ENCODE data around the gene KRT7. TPM values are rescaled to one million over a fixed set of nuclear protein-coding genes. Genes with fewer than 3 reads are reported as not detected.

Gene KRT7
- total and polyA plus RNA-seq, 4 donors = 0.37 to 9.9 (median 7.0) TPM

DNA sequence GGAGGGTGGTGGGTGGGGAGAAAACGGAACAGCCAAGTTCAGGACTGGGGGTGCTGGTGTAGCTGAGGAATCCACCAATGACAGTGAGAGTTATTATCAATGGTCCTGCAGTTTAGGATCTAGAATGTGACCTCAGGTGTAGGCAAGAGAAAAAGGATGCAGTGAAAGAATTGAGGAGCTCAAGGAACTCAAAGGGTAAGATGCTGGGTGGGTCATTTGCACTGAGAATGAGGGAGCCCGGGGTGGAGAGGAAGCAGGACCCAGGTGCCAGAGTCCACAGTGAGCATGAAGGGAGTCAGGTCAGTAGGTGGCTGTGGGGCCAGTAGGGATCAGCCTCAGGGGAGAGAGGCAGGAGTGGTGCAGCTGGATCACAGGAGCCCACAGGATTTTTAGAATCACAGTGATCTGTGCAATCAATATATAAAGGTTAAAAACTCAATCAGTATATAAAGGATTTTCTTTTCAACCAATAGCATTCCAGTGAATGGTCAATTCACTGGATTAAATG is 3.2 kb upstream of the KRT7 start:
- Histone ChIP-seq H3K9me3 (ENCODE audit: control insufficient read depth in 4 of 4, low read length in 3 of 4) (no peaks in the 10 kb centered on the region), H3K4me3 (ENCODE audit: low read depth in 1 of 3, low read length in 3 of 3) (no peak overlapping the region), H3K9ac (ENCODE audit: low read depth in 1 of 2, low read length in 2 of 2) (no peak overlapping the region), H3K36me3 (ENCODE audit: control insufficient read depth in 4 of 4, insufficient read depth in 3 of 4, low read depth in 1 of 4, low read length in 3 of 4) (no peaks in the 10 kb centered on the region), H3K27me3 (ENCODE audit: control insufficient read depth in 4 of 4, insufficient read depth in 4 of 4, low read length in 3 of 4) (peaks cover 0 to 14% (median 5%) of the 10 kb centered on the region in 4 donors), H3K4me1 (ENCODE audit: control insufficient read depth in 4 of 4, insufficient read depth in 4 of 4, low read length in 3 of 4) (peaks cover 0 to 4% (median 0%) of the 10 kb centered on the region in 4 donors), H3K27ac (ENCODE audit: low read depth in 1 of 2, low read length in 2 of 2) (no peak overlapping the region)
- 65% methylated on average over 2 of the region's 2 CpGs for WGBS
- DNase-seq (ENCODE audit: low spot score) = no peak
- TF ChIP-seq RXRA (IDR thresholded peaks at IDR 0.05) = no peak
- no peak for TF ChIP-seq FOXA1 (IDR thresholded peaks at IDR 0.05)
- no peak for TF ChIP-seq CTCF (IDR thresholded peaks at IDR 0.05; ENCODE audit: low read depth, low read length, missing input control)
- no peak for TF ChIP-seq HNF4A (conservative IDR thresholded peaks at IDR 0.05)
- TF ChIP-seq EGR1 (IDR thresholded peaks at IDR 0.05; ENCODE audit: low read depth in 2 of 2) = no peak
- no peak for TF ChIP-seq NR2F2 (IDR thresholded peaks at IDR 0.05)
- no peak for TF ChIP-seq HNF4G (IDR thresholded peaks at IDR 0.05)
- no peak for TF ChIP-seq ZBTB33 (IDR thresholded peaks at IDR 0.05)
- TF ChIP-seq TAF1 (conservative IDR thresholded peaks at IDR 0.05) = no peak
- no peak for TF ChIP-seq YY1 (IDR thresholded peaks at IDR 0.05)
- TF ChIP-seq RAD21 (IDR thresholded peaks at IDR 0.05) = no peak
- no peak for TF ChIP-seq GABPA (IDR thresholded peaks at IDR 0.05 in 1 of 2, conservative IDR thresholded peaks at IDR 0.05 in 1 of 2)
- no peak for TF ChIP-seq JUND (IDR thresholded peaks at IDR 0.05)
- TF ChIP-seq, protein P1, sequence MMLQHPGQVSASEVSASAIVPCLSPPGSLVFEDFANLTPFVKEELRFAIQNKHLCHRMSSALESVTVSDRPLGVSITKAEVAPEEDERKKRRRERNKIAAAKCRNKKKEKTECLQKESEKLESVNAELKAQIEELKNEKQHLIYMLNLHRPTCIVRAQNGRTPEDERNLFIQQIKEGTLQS (IDR thresholded peaks at IDR 0.05) = no peak
- TF ChIP-seq, protein P2, sequence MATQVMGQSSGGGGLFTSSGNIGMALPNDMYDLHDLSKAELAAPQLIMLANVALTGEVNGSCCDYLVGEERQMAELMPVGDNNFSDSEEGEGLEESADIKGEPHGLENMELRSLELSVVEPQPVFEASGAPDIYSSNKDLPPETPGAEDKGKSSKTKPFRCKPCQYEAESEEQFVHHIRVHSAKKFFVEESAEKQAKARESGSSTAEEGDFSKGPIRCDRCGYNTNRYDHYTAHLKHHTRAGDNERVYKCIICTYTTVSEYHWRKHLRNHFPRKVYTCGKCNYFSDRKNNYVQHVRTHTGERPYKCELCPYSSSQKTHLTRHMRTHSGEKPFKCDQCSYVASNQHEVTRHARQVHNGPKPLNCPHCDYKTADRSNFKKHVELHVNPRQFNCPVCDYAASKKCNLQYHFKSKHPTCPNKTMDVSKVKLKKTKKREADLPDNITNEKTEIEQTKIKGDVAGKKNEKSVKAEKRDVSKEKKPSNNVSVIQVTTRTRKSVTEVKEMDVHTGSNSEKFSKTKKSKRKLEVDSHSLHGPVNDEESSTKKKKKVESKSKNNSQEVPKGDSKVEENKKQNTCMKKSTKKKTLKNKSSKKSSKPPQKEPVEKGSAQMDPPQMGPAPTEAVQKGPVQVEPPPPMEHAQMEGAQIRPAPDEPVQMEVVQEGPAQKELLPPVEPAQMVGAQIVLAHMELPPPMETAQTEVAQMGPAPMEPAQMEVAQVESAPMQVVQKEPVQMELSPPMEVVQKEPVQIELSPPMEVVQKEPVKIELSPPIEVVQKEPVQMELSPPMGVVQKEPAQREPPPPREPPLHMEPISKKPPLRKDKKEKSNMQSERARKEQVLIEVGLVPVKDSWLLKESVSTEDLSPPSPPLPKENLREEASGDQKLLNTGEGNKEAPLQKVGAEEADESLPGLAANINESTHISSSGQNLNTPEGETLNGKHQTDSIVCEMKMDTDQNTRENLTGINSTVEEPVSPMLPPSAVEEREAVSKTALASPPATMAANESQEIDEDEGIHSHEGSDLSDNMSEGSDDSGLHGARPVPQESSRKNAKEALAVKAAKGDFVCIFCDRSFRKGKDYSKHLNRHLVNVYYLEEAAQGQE (IDR thresholded peaks at IDR 0.05) = no peak
- no peak for TF ChIP-seq FOXA2 (IDR thresholded peaks at IDR 0.05)
- TF ChIP-seq MAX (IDR thresholded peaks at IDR 0.05) = no peak

Measured in liver (tissue), 9 donors.